IMR-90 (cell line): ENCODE results near the gene SLC16A2. TPM values are rescaled to one million over a fixed set of nuclear protein-coding genes. Genes with fewer than 3 reads are reported as not detected.

ENCODE experiments used
- ATAC-seq: fragments of 200-7000 bp; cut with Tn5 transposase; 2 replicates; pipeline ENCODE4 v1.9.1; 2020; ENCODE audit warnings: low read depth, mild to moderate bottlenecking, moderate library complexity
- BruUV-seq: library from RNA; stranded (reverse); fragments of 400-500 nt; replicated peaks from 2 replicates; lab custom pipeline; 2021; lab: Mats Ljungman, UMichigan
- CTCF ChIA-PET: fragments of 300-600 bp; formaldehyde crosslinking; extraction: SDS; loops from one replicate; lab custom pipeline; 2021; ENCODE audit warnings: antibody characterized with exemption; lab: Yijun Ruan, JAX
- POLR2A ChIA-PET: fragments of 300-600 bp; sonication (Branson Sonifier 250); formaldehyde crosslinking; loops from one replicate; lab custom pipeline; 2022; ENCODE audit warnings: antibody characterized with exemption; ENCODE audit not compliant: unreplicated experiment; lab: Charles Lee
- DNase-seq: peaks from one replicate; pipeline ENCODE4 v3.0.0; 2013
- H2AFZ ChIP-seq: replicated peaks from 2 replicates; pipeline ENCODE3; 2013; ENCODE audit warnings: low read length, mild to moderate bottlenecking; ENCODE audit not compliant: poor library complexity
- H2AK5ac ChIP-seq: 2 replicates; pipeline ENCODE4 v1.6.1; 2013; ENCODE audit warnings: low read depth, low read length, inconsistent platforms
- H2AK9ac ChIP-seq: replicated peaks from 2 replicates; pipeline ENCODE3; 2013; ENCODE audit warnings: mild to moderate bottlenecking, low read depth, low read length, moderate library complexity; ENCODE audit not compliant: poor library complexity
- H2BK120ac ChIP-seq: 2 replicates; pipeline ENCODE4 v1.6.1; 2013; ENCODE audit warnings: low read depth, low read length, inconsistent platforms
- H2BK15ac ChIP-seq: 3 replicates; pipeline ENCODE4 v1.6.1; 2013; ENCODE audit warnings: low read depth, low read length, inconsistent platforms
- H2BK20ac ChIP-seq: 2 replicates; pipeline ENCODE4 v1.6.1; 2013; ENCODE audit warnings: low read depth, mild to moderate bottlenecking, inconsistent platforms, low read length, moderate library complexity
- H2BK5ac ChIP-seq: 2 replicates; pipeline ENCODE4 v1.6.1; 2013; ENCODE audit warnings: mild to moderate bottlenecking, low read depth, low read length, inconsistent platforms; ENCODE audit not compliant: poor library complexity, severe bottlenecking
- H3K14ac ChIP-seq: replicated peaks from 2 replicates; pipeline ENCODE4 v1.6.1; 2013; ENCODE audit warnings: low read depth, low read length, inconsistent platforms
- H3K18ac ChIP-seq: 2 replicates; pipeline ENCODE4 v1.6.1; 2013; ENCODE audit warnings: low read depth, low read length, control low read depth
- H3K23ac ChIP-seq: 2 replicates; pipeline ENCODE4 v1.6.1; 2013; ENCODE audit warnings: low read depth, low read length, inconsistent platforms
- H3K27ac ChIP-seq: 2 replicates; pipeline ENCODE4 v1.5.1; 2013; ENCODE audit warnings: mild to moderate bottlenecking, control low read depth, low read length; ENCODE audit not compliant: insufficient read depth
- H3K27me3 ChIP-seq: 2 replicates; pipeline ENCODE4 v1.6.1; 2013; ENCODE audit warnings: low read length; ENCODE audit not compliant: control insufficient read depth, insufficient read depth
- H3K36me3 ChIP-seq: 2 replicates; pipeline ENCODE4 v1.6.1; 2013; ENCODE audit warnings: low read length, mixed read lengths; ENCODE audit not compliant: control insufficient read depth, insufficient read depth
- H3K4ac ChIP-seq: 2 replicates; pipeline ENCODE4 v1.6.1; 2013; ENCODE audit warnings: low read depth, low read length, inconsistent platforms
- H3K4me1 ChIP-seq: 2 replicates; pipeline ENCODE4 v1.6.1; 2013; ENCODE audit warnings: low read length, mixed read lengths; ENCODE audit not compliant: control insufficient read depth, insufficient read depth
- H3K4me2 ChIP-seq: 2 replicates; pipeline ENCODE4 v1.6.1; 2013; ENCODE audit warnings: low read depth, mild to moderate bottlenecking, control low read depth, low read length, moderate library complexity
- H3K4me3 ChIP-seq: 2 replicates; pipeline ENCODE4 v1.5.1; 2013; ENCODE audit warnings: low read depth, mild to moderate bottlenecking, control low read depth, low read length, moderate library complexity; ENCODE audit not compliant: insufficient read depth
- H3K56ac ChIP-seq: 2 replicates; pipeline ENCODE4 v1.6.1; 2013; ENCODE audit warnings: low read length, inconsistent platforms; ENCODE audit not compliant: insufficient read depth; ENCODE audit errors: extremely low read depth
- H3K79me1 ChIP-seq, 2 experiments: 2 replicates each; pipeline ENCODE4 v1.6.1; 2013; ENCODE audit warnings: low read length in 2 of 2, inconsistent platforms in 1 of 2, low read depth in 1 of 2
- H3K9ac ChIP-seq: 2 replicates; pipeline ENCODE4 v1.6.1; 2013; ENCODE audit warnings: low read depth, low read length, control low read depth
- H3K9me1 ChIP-seq: 2 replicates; pipeline ENCODE4 v1.6.1; 2013; ENCODE audit warnings: low read length, inconsistent platforms; ENCODE audit not compliant: insufficient read depth
- H3K9me3 ChIP-seq: 2 replicates; pipeline ENCODE4 v1.6.1; 2013; ENCODE audit warnings: low read length; ENCODE audit not compliant: control insufficient read depth, insufficient read depth
- H4K20me1 ChIP-seq: 2 replicates; pipeline ENCODE4 v1.6.1; 2013; ENCODE audit warnings: low read length, inconsistent platforms; ENCODE audit not compliant: insufficient read depth
- H4K5ac ChIP-seq: 2 replicates; pipeline ENCODE4 v1.6.1; 2013; ENCODE audit warnings: mild to moderate bottlenecking, low read depth, low read length, control low read depth
- H4K8ac ChIP-seq, 2 experiments: 2 replicates each; pipeline ENCODE4 v1.6.1; 2013; ENCODE audit warnings: low read depth in 2 of 2, low read length in 2 of 2, control low read depth in 1 of 2, inconsistent platforms in 1 of 2
- H4K91ac ChIP-seq: 2 replicates; pipeline ENCODE4 v1.6.1; 2013; ENCODE audit warnings: low read depth, low read length, inconsistent platforms; ENCODE audit not compliant: insufficient read depth
- CEBPB ChIP-seq: IDR thresholded peaks from 2 replicates; pipeline ENCODE4 v1.6.1; 2012; ENCODE audit warnings: low read depth, low read length, improper control_type of control experiment
- RCOR1 ChIP-seq: IDR thresholded peaks from 2 replicates; pipeline ENCODE4 v1.6.1; 2012; ENCODE audit warnings: mild to moderate bottlenecking, low read length, improper control_type of control experiment; ENCODE audit not compliant: insufficient replicate concordance
- WGBS, 2 experiments: methylation state at CpG; one replicate each; pipeline versions ENCODE4 v1.1.5 to v1.1.7; 2013; ENCODE audit warnings: missing lambda C conversion rate in 2 of 2; ENCODE audit not compliant: insufficient read length in 1 of 2; ENCODE audit errors: extremely low coverage in 2 of 2; 5-methylcytosine and 5-hydroxymethylcytosine counted together
- dilution Hi-C: fragments of 300-500 bp; cut with HindIII; formaldehyde crosslinking; loops from one replicate; pipeline ENCODE4 v1.14.3; 2018; ENCODE audit warnings: low sequenced_read_pairs; ENCODE audit not compliant: unreplicated experiment
- in situ Hi-C: fragments of 300-500 bp; cut with MboI; formaldehyde crosslinking; loops from 3 replicates; pipeline ENCODE4 v1.14.3; 2019; ENCODE audit warnings: low sequenced_read_pairs, inconsistent platforms, mixed read lengths
- intact Hi-C: fragments of 100-400 bp; cut with micrococcal nuclease; formaldehyde crosslinking; loops from 2 replicates; pipeline ENCODE4 v1.10.0; 2022
- polyA plus RNA-seq, 3 experiments: library from polyadenylated mRNA; depleted of rRNA; stranded (reverse); fragments of >200 nt; gene quantifications; 2 replicates each; pipeline ENCODE4 v1.2.3, GENCODE V29; 2012; ENCODE audit warnings: low replicate concordance in 1 of 3
- total RNA-seq: library from RNA; depleted of rRNA; stranded (reverse); fragments of >200 nt; gene quantifications from 2 replicates; pipeline ENCODE4 v1.2.3, GENCODE V29; 2012

Gene SLC16A2
- total and polyA plus RNA-seq, 2 of the 4 experiments (the other 2 are of a cell fraction), result 6.1 to 23.8 TPM

GRCh38 chrX:74540635-74541249, 119.4 kb downstream of the SLC16A2 start:
- Histone ChIP-seq H3K79me1 (no peaks in the 10 kb centered on the region), H3K14ac (no peak overlapping the region), H2BK5ac (no peak overlapping the region), H4K8ac (no peak overlapping the region), H3K4me3 (no peak overlapping the region), H2AFZ (no peak overlapping the region), H4K91ac (no peak overlapping the region), H2BK20ac (no peak overlapping the region), H3K9me1 (peaks cover 6% of the 10 kb centered on the region; the same call in 1 of the 2 replicates), H3K27me3 (no peaks in the 10 kb centered on the region; the same call in 1 of the 2 replicates), H3K27ac (no peak overlapping the region), H2AK5ac (no peak overlapping the region), H3K23ac (no peak overlapping the region), H2BK120ac (no peak overlapping the region), H3K4me1 (no peaks in the 10 kb centered on the region), H3K4ac (no peak overlapping the region), H3K36me3 (no peaks in the 10 kb centered on the region), H4K20me1 (no peaks in the 10 kb centered on the region), H3K9ac (no peak overlapping the region), H2BK15ac (no peak overlapping the region), H3K9me3 (no peaks in the 10 kb centered on the region), H3K56ac (no peak overlapping the region), H4K5ac (no peak overlapping the region), H3K4me2 (no peak overlapping the region), H3K18ac (no peak overlapping the region), H2AK9ac (no peak overlapping the region)
- POLR2A ChIA-PET, result no interaction called here
- WGBS, 2 experiments, result no CpG with 5 or more reads among the region's 2 CpGs
- no peak for ATAC-seq
- CTCF ChIA-PET, result no interaction called here
- dilution Hi-C loops, result no loop called here
- in situ Hi-C loops, result no loop called here
- no peak for DNase-seq
- intact Hi-C loops, result no loop called here
- TF ChIP-seq CEBPB (peak; percentile 33; the same call in 1 of the 2 replicates), RCOR1 (no peak)
- BruUV-seq, result no TSS peak
